Measurements from ENCODE around the gene OR1E1.

- no peak for TF ChIP-seq CTCF (IDR thresholded peaks at IDR 0.05; ENCODE audit: low read depth, low read length, poor library complexity, severe bottlenecking)
- TF ChIP-seq EZH2phosphoT487 (IDR thresholded peaks at IDR 0.05; ENCODE audit: borderline replicate concordance, low read length), result no peak
Observed at GRCh38 chr17:3389791-3390190, 8.4 kb downstream of the OR1E1 start.

All from DOHH2 (cell line).